ENCODE data around the gene CFAP97D1.

DNA sequence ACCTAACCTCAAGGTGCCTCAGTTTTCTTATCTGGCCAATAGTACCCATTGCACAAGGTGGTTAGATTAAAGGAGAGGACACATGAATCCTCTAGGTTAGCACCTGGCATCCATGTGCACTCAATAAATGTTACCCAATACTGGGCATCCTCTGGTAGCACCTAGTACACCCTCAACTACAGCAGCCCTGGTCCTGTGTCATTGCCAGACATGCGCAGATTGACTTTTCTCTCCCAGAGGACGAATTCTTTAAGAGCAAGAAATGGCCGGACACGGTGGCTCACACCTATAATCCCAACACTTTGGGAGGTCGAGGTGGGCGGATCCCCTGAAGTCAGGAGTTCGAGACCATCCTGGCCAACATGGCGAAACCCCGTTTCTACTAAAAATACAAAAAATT is 8.8 kb upstream of the CFAP97D1 start:
- TF ChIP-seq, protein P1, sequence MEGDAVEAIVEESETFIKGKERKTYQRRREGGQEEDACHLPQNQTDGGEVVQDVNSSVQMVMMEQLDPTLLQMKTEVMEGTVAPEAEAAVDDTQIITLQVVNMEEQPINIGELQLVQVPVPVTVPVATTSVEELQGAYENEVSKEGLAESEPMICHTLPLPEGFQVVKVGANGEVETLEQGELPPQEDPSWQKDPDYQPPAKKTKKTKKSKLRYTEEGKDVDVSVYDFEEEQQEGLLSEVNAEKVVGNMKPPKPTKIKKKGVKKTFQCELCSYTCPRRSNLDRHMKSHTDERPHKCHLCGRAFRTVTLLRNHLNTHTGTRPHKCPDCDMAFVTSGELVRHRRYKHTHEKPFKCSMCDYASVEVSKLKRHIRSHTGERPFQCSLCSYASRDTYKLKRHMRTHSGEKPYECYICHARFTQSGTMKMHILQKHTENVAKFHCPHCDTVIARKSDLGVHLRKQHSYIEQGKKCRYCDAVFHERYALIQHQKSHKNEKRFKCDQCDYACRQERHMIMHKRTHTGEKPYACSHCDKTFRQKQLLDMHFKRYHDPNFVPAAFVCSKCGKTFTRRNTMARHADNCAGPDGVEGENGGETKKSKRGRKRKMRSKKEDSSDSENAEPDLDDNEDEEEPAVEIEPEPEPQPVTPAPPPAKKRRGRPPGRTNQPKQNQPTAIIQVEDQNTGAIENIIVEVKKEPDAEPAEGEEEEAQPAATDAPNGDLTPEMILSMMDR (tag by site-specific recombination; IDR thresholded peaks at IDR 0.05) = no peak
- TF ChIP-seq ZNF558 (tag by site-specific recombination; IDR thresholded peaks at IDR 0.05) (no peak), ZNF514 (tag by site-specific recombination; IDR thresholded peaks at IDR 0.05) (no peak), KLF16 (tag by site-specific recombination; IDR thresholded peaks at IDR 0.05) (no peak), ZNF777 (tag by site-specific recombination; IDR thresholded peaks at IDR 0.05; ENCODE audit: borderline replicate concordance) (no peak), YY1 (tag by site-specific recombination; IDR thresholded peaks at IDR 0.05) (no peak), ZNF335 (tag by site-specific recombination; conservative IDR thresholded peaks at IDR 0.05) (no peak), ZNF521 (tag by site-specific recombination; IDR thresholded peaks at IDR 0.05) (no peak), ZNF785 (tag by site-specific recombination; IDR thresholded peaks at IDR 0.05) (no peak), RBAK (tag by site-specific recombination; IDR thresholded peaks at IDR 0.05) (no peak)
- TF ChIP-seq, protein P2, sequence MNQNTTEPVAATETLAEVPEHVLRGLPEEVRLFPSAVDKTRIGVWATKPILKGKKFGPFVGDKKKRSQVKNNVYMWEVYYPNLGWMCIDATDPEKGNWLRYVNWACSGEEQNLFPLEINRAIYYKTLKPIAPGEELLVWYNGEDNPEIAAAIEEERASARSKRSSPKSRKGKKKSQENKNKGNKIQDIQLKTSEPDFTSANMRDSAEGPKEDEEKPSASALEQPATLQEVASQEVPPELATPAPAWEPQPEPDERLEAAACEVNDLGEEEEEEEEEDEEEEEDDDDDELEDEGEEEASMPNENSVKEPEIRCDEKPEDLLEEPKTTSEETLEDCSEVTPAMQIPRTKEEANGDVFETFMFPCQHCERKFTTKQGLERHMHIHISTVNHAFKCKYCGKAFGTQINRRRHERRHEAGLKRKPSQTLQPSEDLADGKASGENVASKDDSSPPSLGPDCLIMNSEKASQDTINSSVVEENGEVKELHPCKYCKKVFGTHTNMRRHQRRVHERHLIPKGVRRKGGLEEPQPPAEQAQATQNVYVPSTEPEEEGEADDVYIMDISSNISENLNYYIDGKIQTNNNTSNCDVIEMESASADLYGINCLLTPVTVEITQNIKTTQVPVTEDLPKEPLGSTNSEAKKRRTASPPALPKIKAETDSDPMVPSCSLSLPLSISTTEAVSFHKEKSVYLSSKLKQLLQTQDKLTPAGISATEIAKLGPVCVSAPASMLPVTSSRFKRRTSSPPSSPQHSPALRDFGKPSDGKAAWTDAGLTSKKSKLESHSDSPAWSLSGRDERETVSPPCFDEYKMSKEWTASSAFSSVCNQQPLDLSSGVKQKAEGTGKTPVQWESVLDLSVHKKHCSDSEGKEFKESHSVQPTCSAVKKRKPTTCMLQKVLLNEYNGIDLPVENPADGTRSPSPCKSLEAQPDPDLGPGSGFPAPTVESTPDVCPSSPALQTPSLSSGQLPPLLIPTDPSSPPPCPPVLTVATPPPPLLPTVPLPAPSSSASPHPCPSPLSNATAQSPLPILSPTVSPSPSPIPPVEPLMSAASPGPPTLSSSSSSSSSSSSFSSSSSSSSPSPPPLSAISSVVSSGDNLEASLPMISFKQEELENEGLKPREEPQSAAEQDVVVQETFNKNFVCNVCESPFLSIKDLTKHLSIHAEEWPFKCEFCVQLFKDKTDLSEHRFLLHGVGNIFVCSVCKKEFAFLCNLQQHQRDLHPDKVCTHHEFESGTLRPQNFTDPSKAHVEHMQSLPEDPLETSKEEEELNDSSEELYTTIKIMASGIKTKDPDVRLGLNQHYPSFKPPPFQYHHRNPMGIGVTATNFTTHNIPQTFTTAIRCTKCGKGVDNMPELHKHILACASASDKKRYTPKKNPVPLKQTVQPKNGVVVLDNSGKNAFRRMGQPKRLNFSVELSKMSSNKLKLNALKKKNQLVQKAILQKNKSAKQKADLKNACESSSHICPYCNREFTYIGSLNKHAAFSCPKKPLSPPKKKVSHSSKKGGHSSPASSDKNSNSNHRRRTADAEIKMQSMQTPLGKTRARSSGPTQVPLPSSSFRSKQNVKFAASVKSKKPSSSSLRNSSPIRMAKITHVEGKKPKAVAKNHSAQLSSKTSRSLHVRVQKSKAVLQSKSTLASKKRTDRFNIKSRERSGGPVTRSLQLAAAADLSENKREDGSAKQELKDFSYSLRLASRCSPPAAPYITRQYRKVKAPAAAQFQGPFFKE (tag by site-specific recombination; IDR thresholded peaks at IDR 0.05; ENCODE audit: borderline replicate concordance) = no peak
- TF ChIP-seq, protein P3, sequence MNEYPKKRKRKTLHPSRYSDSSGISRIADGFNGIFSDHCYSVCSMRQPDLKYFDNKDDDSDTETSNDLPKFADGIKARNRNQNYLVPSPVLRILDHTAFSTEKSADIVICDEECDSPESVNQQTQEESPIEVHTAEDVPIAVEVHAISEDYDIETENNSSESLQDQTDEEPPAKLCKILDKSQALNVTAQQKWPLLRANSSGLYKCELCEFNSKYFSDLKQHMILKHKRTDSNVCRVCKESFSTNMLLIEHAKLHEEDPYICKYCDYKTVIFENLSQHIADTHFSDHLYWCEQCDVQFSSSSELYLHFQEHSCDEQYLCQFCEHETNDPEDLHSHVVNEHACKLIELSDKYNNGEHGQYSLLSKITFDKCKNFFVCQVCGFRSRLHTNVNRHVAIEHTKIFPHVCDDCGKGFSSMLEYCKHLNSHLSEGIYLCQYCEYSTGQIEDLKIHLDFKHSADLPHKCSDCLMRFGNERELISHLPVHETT (tag by site-specific recombination; IDR thresholded peaks at IDR 0.05) = no peak
- TF ChIP-seq, protein P4, sequence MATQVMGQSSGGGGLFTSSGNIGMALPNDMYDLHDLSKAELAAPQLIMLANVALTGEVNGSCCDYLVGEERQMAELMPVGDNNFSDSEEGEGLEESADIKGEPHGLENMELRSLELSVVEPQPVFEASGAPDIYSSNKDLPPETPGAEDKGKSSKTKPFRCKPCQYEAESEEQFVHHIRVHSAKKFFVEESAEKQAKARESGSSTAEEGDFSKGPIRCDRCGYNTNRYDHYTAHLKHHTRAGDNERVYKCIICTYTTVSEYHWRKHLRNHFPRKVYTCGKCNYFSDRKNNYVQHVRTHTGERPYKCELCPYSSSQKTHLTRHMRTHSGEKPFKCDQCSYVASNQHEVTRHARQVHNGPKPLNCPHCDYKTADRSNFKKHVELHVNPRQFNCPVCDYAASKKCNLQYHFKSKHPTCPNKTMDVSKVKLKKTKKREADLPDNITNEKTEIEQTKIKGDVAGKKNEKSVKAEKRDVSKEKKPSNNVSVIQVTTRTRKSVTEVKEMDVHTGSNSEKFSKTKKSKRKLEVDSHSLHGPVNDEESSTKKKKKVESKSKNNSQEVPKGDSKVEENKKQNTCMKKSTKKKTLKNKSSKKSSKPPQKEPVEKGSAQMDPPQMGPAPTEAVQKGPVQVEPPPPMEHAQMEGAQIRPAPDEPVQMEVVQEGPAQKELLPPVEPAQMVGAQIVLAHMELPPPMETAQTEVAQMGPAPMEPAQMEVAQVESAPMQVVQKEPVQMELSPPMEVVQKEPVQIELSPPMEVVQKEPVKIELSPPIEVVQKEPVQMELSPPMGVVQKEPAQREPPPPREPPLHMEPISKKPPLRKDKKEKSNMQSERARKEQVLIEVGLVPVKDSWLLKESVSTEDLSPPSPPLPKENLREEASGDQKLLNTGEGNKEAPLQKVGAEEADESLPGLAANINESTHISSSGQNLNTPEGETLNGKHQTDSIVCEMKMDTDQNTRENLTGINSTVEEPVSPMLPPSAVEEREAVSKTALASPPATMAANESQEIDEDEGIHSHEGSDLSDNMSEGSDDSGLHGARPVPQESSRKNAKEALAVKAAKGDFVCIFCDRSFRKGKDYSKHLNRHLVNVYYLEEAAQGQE (tag by site-specific recombination; IDR thresholded peaks at IDR 0.05) = no peak

Measured in HEK293 (cell line).